Prostate gland (tissue), 2 donors: ENCODE data around the gene CDC27.

Source experiments
- CTCF ChIP-seq, 4 experiments: fragments of 200-600 bp in 2 of 4; fragments of 450-650 bp in 2 of 4; sonication (generic) in 2 of 4; IDR thresholded peaks; 1 replicate in 3 of 4; 2 replicates in 1 of 4; pipeline ENCODE4 v1.5.1; 2016 to 2019; ENCODE audit warnings: antibody characterized with exemption in 4 of 4, mild to moderate bottlenecking in 2 of 4, moderate library complexity in 2 of 4
- POLR2A ChIP-seq: fragments of 450-650 bp; IDR thresholded peaks from one replicate; pipeline ENCODE4 v1.6.1; 2016; ENCODE audit warnings: antibody characterized with exemption, mild to moderate bottlenecking
- POLR2AphosphoS5 ChIP-seq: sonication (generic); formaldehyde crosslinking; IDR thresholded peaks from one replicate; pipeline ENCODE4 v1.6.1; 2017; ENCODE audit warnings: antibody characterized with exemption

GRCh38 chr17:47131761-47132160 lies 57.3 kb downstream of the CDC27 start:
- TF ChIP-seq CTCF (IDR thresholded peaks at IDR 0.05) = no peak
- TF ChIP-seq POLR2A = no peak
- TF ChIP-seq POLR2AphosphoS5 = no peak
